ENCODE results near the gene CD180. TPM values are rescaled to one million over a fixed set of nuclear protein-coding genes. Genes with fewer than 3 reads are reported as not detected.

CD180 gene
- total RNA-seq, 6 donors from 2014 or later = 1.00 to 4.8 (median 1.9) TPM

- ATAC-seq (ENCODE audit: low FRiP score in 2 of 2) = no peak
- no peak for TF ChIP-seq CTCF (IDR thresholded peaks at IDR 0.05)
- no peak for TF ChIP-seq POLR2A (IDR thresholded peaks at IDR 0.05)
- TF ChIP-seq POLR2AphosphoS5 (IDR thresholded peaks at IDR 0.05) = no peak
- TF ChIP-seq EP300 (IDR thresholded peaks at IDR 0.05) = no peak
- H3K27me3 ChIP-seq = no peaks in the 10 kb centered on the region
- no peak overlapping the region for H3K4me3 ChIP-seq
- 76 to 88% methylated on average over 2 of the region's 2 CpGs for WGBS, 2 donors
- H3K27ac ChIP-seq = no peak overlapping the region
- no peaks in the 10 kb centered on the region for H3K4me1 ChIP-seq
- H3K9me3 ChIP-seq = no peaks in the 10 kb centered on the region
- DNase-seq = no peak
- peaks cover 0 to 53% (median 6%) of the 10 kb centered on the region in 4 donors for H3K36me3 ChIP-seq
These were observed 66.8 kb downstream of the CD180 start for GRCh38 chr5:67129768-67130167.
